Activated T-helper 1 cell treated with Interleukin-2 at 50 U/mL for 16 hours (primary cell): ENCODE measurements around the gene ARHGAP1.
A peak's percentile ranks its signal among the peaks of the same experiment; 100 is the strongest.

Experiments used
- DNase-seq: peaks from one replicate; pipeline ENCODE4 v3.0.0-alpha.2; 2020; ENCODE audit warnings: low read depth

Gene ARHGAP1

GRCh38 chr11:46700241-46701077 is at the start of gene ARHGAP1, which contains the start of gene ZNF408:
Gene ARHGAP1, minus strand, starts transcription at chr11:46700619. Its CDS starts 4,512 bp downstream, at chr11:46696107.
Gene ZNF408, plus strand, starts transcription at chr11:46701031. Its CDS starts 17 bp downstream, at chr11:46701048.
- peak; percentile 97 for DNase-seq

- no peak for DNase-seq
Measured at GRCh38 chr11:46747150-46747549, 46.7 kb upstream of the ARHGAP1 start.

- DNase-seq, result no peak
Measured at GRCh38 chr11:46745995-46746394, 45.6 kb upstream of the ARHGAP1 start.

GRCh38 chr11:46745328-46745727 is 44.9 kb upstream of the ARHGAP1 start:
- no peak for DNase-seq

- no peak for DNase-seq
Measured at GRCh38 chr11:46743693-46744339, 43.4 kb upstream of the ARHGAP1 start.

GRCh38 chr11:46743043-46743442 is 42.6 kb upstream of the ARHGAP1 start:
- no peak for DNase-seq

GRCh38 chr11:46741600-46742484 is 41.4 kb upstream of the ARHGAP1 start:
- no peak for DNase-seq

GRCh38 chr11:46738887-46739286 is 38.5 kb upstream of the ARHGAP1 start:
- no peak for DNase-seq

GRCh38 chr11:46737699-46738098 is 37.3 kb upstream of the ARHGAP1 start:
- DNase-seq, result no peak

GRCh38 chr11:46736615-46737014 is 36.2 kb upstream of the ARHGAP1 start:
- no peak for DNase-seq

GRCh38 chr11:46736146-46736545 is 35.7 kb upstream of the ARHGAP1 start:
- DNase-seq, result no peak

GRCh38 chr11:46733234-46733633 is 32.8 kb upstream of the ARHGAP1 start:
- DNase-seq, result no peak

GRCh38 chr11:46731545-46731944 is 31.1 kb upstream of the ARHGAP1 start:
- DNase-seq, result no peak

- no peak for DNase-seq
Measured at GRCh38 chr11:46729110-46730027, 28.9 kb upstream of the ARHGAP1 start.

GRCh38 chr11:46728659-46729040 is 28.2 kb upstream of the ARHGAP1 start:
- no peak for DNase-seq

GRCh38 chr11:46727952-46728658 is 27.7 kb upstream of the ARHGAP1 start:
- DNase-seq, result no peak

- DNase-seq, result no peak
Measured at GRCh38 chr11:46726206-46726862, 25.9 kb upstream of the ARHGAP1 start.

- no peak for DNase-seq
Measured at GRCh38 chr11:46725338-46726205, 25.2 kb upstream of the ARHGAP1 start.

- DNase-seq, result no peak
Measured at GRCh38 chr11:46724088-46724487, 23.7 kb upstream of the ARHGAP1 start.
